Hematopoietic multipotent progenitor cell treated with erythropoietin and hydrocortisone succinate and interleukin-3 and kit ligand, for 6 days (in vitro differentiated cells): ENCODE measurements around the gene RSBN1.

Experiments
- DNase-seq: peaks from one replicate; pipeline ENCODE4 v3.0.0-alpha.2; 2015

The RSBN1 gene

GRCh38 chr1:113811156-113811887, 954 bp downstream of the RSBN1 start:
- DNase-seq, result peak; percentile 53

- DNase-seq, result no peak
These were observed 2.3 kb downstream of the RSBN1 start for GRCh38 chr1:113809670-113810602.

GRCh38 chr1:113808450-113809195, 3.7 kb downstream of the RSBN1 start:
- DNase-seq, result peak; percentile 69

- no peak for DNase-seq
These were observed 6.6 kb downstream of the RSBN1 start for GRCh38 chr1:113805639-113806038.

- no peak for DNase-seq
These were observed 7.1 kb downstream of the RSBN1 start for GRCh38 chr1:113805256-113805531.

- peak; percentile 85 for DNase-seq
These were observed 7.6 kb downstream of the RSBN1 start for GRCh38 chr1:113804421-113805255.

GRCh38 chr1:113802367-113803007, 9.8 kb downstream of the RSBN1 start:
- DNase-seq, result no peak

- no peak for DNase-seq
These were observed 11.8 kb downstream of the RSBN1 start for GRCh38 chr1:113800487-113800886.

GRCh38 chr1:113797472-113797871, 14.8 kb downstream of the RSBN1 start:
- DNase-seq, result no peak

GRCh38 chr1:113793878-113794834, 18.1 kb downstream of the RSBN1 start:
- no peak for DNase-seq

GRCh38 chr1:113792986-113793385, 19.3 kb downstream of the RSBN1 start:
- no peak for DNase-seq

GRCh38 chr1:113792471-113792870, 19.8 kb downstream of the RSBN1 start:
- no peak for DNase-seq

- no peak for DNase-seq
These were observed 23.5 kb downstream of the RSBN1 start for GRCh38 chr1:113788802-113789201.

- no peak for DNase-seq
These were observed 24.6 kb downstream of the RSBN1 start for GRCh38 chr1:113787663-113788062.

GRCh38 chr1:113786069-113786468, 26.2 kb downstream of the RSBN1 start:
- no peak for DNase-seq

- peak; percentile 59 for DNase-seq
These were observed 28.0 kb downstream of the RSBN1 start for GRCh38 chr1:113784104-113784779.

- DNase-seq, result peak; percentile 90
These were observed 28.8 kb downstream of the RSBN1 start for GRCh38 chr1:113783254-113784103.

GRCh38 chr1:113782406-113782805, 29.9 kb downstream of the RSBN1 start:
- no peak for DNase-seq
